ENCODE data around the gene POU6F2. TPM values are rescaled to one million over a fixed set of nuclear protein-coding genes. Genes with fewer than 3 reads are reported as not detected.

POU6F2 gene, protein sequence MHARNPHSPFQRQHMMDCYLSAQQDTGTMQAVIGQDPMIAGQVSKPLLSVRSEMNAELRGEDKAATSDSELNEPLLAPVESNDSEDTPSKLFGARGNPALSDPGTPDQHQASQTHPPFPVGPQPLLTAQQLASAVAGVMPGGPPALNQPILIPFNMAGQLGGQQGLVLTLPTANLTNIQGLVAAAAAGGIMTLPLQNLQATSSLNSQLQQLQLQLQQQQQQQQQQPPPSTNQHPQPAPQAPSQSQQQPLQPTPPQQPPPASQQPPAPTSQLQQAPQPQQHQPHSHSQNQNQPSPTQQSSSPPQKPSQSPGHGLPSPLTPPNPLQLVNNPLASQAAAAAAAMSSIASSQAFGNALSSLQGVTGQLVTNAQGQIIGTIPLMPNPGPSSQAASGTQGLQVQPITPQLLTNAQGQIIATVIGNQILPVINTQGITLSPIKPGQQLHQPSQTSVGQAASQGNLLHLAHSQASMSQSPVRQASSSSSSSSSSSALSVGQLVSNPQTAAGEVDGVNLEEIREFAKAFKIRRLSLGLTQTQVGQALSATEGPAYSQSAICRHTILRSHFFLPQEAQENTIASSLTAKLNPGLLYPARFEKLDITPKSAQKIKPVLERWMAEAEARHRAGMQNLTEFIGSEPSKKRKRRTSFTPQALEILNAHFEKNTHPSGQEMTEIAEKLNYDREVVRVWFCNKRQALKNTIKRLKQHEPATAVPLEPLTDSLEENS
- 5.0 and 7.2 TPM in 2 replicates for total RNA-seq (2014; rRNA removed; shearing (Covaris generic))
- polyA plus RNA-seq (2016; fragmentation: Nextera tagmentation; extraction: Ambion mirVana), result 5.0 and 7.3 TPM in 2 replicates
- long read RNA-seq, partial matches to known transcripts, result 1 of 1 reads
- long read RNA-seq, other reads (novel, unspliced or antisense), result 0 of 1 reads

DNA sequence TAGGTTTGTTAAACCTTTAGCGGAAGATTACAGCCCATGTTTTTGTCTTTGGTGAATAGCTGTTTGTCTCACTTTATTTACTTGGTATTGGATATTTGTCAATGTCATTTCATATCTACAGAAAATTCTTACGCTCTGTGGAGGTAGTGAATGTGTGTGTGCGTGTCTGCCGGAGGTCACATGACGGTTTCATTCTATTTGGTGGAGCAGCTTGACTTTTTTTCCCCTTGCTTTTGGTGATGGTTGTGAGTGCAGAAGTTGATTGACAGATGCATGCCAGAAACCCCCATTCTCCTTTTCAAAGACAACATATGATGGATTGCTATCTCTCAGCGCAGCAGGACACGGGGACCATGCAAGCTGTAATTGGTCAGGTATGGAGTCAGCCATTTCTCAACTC lies at the start of gene POU6F2:
POU6F2 (plus strand) TSS at position 225 of the 400 bp plus-strand sequence; CDS start at position 270, 45 bp downstream.
- Mint-ChIP-seq H3K4me3 (peak within 1 kb of the TSS; percentile 75), H3K27ac (peak within 1 kb of the TSS; percentile 86), H3K27me3 (ENCODE audit: insufficient read depth, low read depth, poor library complexity) (peaks cover 9% of the 10 kb centered on the region), H3K36me3 (ENCODE audit: low read depth) (no peaks in the 10 kb centered on the region), H3K9me3 (no peaks in the 10 kb centered on the region), H3K4me1 (peaks cover 13% of the 10 kb centered on the region)
- Histone ChIP-seq H4K20me1 (replicated peaks; ENCODE audit: insufficient read depth) (no peaks in the 10 kb centered on the region), H3K4me1 (ENCODE audit: insufficient read depth) (peaks cover 11% of the 10 kb centered on the region), H2AFZ (peak within 1 kb of the TSS; percentile 40; the same call in 1 of the 2 replicates), H3K79me2 (replicated peaks; ENCODE audit: insufficient read depth) (no peaks in the 10 kb centered on the region), H3K36me3 (ENCODE audit: insufficient read depth) (no peaks in the 10 kb centered on the region), H3K4me3 (0 out of 2 replicates have a peak within 1 kb of the TSS, but pooled peaks have one; percentile 57), H3K27ac (ENCODE audit: low read depth) (no peak within 1 kb of the TSS), H3K9me2 (ENCODE audit: insufficient read depth) (no peaks in the 10 kb centered on the region), H3K27me3 (ENCODE audit: insufficient read depth) (peaks cover 12% of the 10 kb centered on the region; the same call in 1 of the 2 replicates), H3F3A (replicated peaks; ENCODE audit: low read depth) (no peaks in the 10 kb centered on the region), H3K4me2 (peak within 1 kb of the TSS; percentile 70)
- TF ChIP-seq CREB1 (CRISPR knock-in tag; IDR thresholded peaks at IDR 0.05; ENCODE audit: low read depth), result no peak
- TF ChIP-seq POLR2AphosphoS5 (IDR thresholded peaks at IDR 0.05; ENCODE audit: low read depth), result no peak
- DNase-seq (ENCODE audit: low spot score), result no peak
- ATAC-seq, result no peak

DNA sequence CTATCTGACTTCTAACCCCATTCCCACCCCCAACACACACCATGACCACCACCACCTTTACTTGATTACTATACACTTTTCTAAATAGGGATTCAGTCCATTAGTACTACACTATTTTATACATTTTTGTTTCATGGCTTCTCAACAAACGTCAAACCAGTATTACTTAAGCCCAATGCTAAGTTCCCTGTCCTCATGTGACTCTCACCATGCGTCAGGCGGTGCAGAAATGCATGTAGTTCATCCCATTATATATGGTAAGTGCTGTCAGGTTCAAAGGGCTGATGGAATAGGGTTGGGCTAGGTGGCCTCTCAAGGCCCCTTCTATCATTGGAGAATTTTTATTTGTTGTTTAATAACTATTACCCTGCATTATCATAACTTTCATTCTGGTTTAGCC lies 49.2 kb upstream of the POU6F2 start:
- Histone ChIP-seq H3K4me3 (no peak overlapping the region), H3K36me3 (ENCODE audit: insufficient read depth) (no peaks in the 10 kb centered on the region), H3K79me2 (replicated peaks; ENCODE audit: insufficient read depth) (no peaks in the 10 kb centered on the region), H3K4me2 (no peak overlapping the region), H3F3A (replicated peaks; ENCODE audit: low read depth) (no peaks in the 10 kb centered on the region), H3K27me3 (ENCODE audit: insufficient read depth) (no peaks in the 10 kb centered on the region), H3K4me1 (ENCODE audit: insufficient read depth) (peaks cover 9% of the 10 kb centered on the region; the same call in 1 of the 2 replicates), H3K27ac (ENCODE audit: low read depth) (no peak overlapping the region), H4K20me1 (replicated peaks; ENCODE audit: insufficient read depth) (no peaks in the 10 kb centered on the region), H2AFZ (no peak overlapping the region), H3K9me2 (ENCODE audit: insufficient read depth) (no peaks in the 10 kb centered on the region)
- TF ChIP-seq CTCF (conservative IDR thresholded peaks at IDR 0.05; ENCODE audit: low read depth in 2 of 2), result no peak
- no peak for TF ChIP-seq POLR2AphosphoS5 (IDR thresholded peaks at IDR 0.05; ENCODE audit: low read depth)
- TF ChIP-seq ZNF114 (CRISPR knock-in tag; IDR thresholded peaks at IDR 0.05), result no peak
- TF ChIP-seq REST (IDR thresholded peaks at IDR 0.05; ENCODE audit: unreplicated experiment), result no peak
- no peak for TF ChIP-seq NANOG (IDR thresholded peaks at IDR 0.05; ENCODE audit: borderline replicate concordance)
- TF ChIP-seq EZH2 (IDR thresholded peaks at IDR 0.05; ENCODE audit: low read depth, unreplicated experiment), result no peak
- no peaks in the 10 kb centered on the region; the same call in 2 of the 3 replicates for H3K9me3 Mint-ChIP-seq
- no peak overlapping the region for H3K27ac Mint-ChIP-seq
- ATAC-seq (no peak), DNase-seq (ENCODE audit: low spot score) (no peak)
- H3K36me3 Mint-ChIP-seq (ENCODE audit: low read depth), result no peaks in the 10 kb centered on the region
- H3K27me3 Mint-ChIP-seq (ENCODE audit: insufficient read depth, low read depth, poor library complexity), result peaks cover 7% of the 10 kb centered on the region
- no peak overlapping the region for H3K4me3 Mint-ChIP-seq
- H3K4me1 Mint-ChIP-seq, result peaks cover 16% of the 10 kb centered on the region; the same call in 2 of the 3 replicates

All from GM23338 (cell line).